ENCODE data around the gene SLC37A3.

SLC37A3 gene

GRCh38 chr7:140308060-140308459 lies 90.3 kb downstream of the SLC37A3 start:
- no peak overlapping the region for H3K4me3 ChIP-seq (ENCODE audit: control insufficient read depth, low read depth, low read length)
- no peak for TF ChIP-seq CTCF (IDR thresholded peaks at IDR 0.05; ENCODE audit: control insufficient read depth, insufficient read depth, low read depth, low read length, missing control alignments)
- no peak for DNase-seq (ENCODE audit: low read depth)

DNA sequence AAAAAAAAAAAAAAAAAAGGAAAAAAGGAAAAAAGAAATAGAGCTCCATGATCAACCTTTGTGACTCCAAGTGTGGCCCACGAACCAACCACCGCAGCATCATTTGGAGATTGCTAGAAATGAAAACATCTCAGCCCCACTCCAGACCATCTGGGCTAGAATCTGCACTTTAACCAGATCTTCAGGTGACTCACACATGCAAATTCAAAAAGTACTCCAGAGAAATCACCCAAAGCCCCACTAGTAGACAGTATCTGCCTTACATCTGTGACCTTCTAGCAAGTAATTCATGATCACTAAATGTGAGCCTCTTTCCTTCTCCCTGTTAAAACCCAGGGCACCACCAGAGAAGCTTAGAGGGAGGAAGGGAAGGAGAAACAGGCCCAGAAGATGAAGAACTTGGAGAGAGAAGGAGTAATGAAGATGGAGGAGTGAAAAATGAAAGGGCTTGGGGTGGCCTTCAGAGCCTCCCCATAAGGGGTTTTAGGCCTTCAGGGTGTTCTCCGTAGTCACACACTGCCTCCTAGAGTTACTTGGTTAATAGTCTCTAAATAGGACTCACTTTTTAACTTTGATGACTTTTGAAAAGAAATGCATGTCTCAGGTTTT lies 94.0 kb downstream of the SLC37A3 start:
- no peak overlapping the region for H3K4me3 ChIP-seq (ENCODE audit: control insufficient read depth, low read depth, low read length)
- peak; percentile 34 for TF ChIP-seq CTCF (IDR thresholded peaks at IDR 0.05; ENCODE audit: control insufficient read depth, insufficient read depth, low read depth, low read length, missing control alignments)
- DNase-seq (ENCODE audit: low read depth): no peak

DNA sequence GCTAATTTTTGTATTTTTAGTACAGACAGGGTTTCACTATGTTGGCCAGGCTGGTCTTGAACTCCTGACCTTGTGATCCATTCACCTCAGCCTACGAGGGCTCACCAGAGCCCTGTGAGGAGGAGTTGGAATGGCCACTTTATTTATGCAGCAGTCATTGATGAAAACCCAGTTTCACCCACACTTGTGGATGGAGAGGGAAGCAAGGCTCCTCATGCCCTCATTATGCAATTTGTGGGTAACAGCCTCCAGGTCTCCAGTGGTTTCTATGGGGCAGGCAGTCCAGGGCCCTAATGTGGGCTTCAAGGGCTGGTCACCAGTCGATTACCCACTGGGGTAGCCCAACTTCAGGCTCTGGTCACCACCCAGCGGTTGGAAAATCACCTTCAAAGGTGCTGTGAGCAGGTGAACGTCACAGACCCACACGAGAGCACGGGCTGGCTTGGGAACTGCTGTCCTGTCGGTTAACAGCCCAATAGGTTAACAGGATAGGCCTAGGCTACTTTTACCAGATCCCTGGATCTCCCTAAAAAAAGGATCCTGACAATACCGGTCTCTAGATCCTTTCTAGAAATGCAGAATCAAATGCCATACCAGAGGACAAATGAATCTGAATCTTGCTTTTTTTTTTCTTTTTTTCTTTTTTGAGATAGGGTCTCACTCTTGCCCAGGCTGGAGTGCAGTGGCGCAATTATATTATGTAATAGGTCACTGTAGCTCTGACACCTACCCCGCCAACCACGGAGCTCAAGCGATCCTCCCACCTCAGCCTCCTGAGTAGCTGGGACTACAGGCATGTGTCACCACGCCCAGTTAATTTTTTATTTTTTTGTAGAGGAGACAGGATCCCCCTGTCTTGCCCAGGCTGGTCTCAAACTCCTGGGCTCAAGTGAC lies 97.8 kb downstream of the SLC37A3 start:
- no peak for DNase-seq (ENCODE audit: low read depth)
- no peak overlapping the region for H3K4me3 ChIP-seq (ENCODE audit: control insufficient read depth, low read depth, low read length)
- no peak for TF ChIP-seq CTCF (IDR thresholded peaks at IDR 0.05; ENCODE audit: control insufficient read depth, insufficient read depth, low read depth, low read length, missing control alignments)

DNA sequence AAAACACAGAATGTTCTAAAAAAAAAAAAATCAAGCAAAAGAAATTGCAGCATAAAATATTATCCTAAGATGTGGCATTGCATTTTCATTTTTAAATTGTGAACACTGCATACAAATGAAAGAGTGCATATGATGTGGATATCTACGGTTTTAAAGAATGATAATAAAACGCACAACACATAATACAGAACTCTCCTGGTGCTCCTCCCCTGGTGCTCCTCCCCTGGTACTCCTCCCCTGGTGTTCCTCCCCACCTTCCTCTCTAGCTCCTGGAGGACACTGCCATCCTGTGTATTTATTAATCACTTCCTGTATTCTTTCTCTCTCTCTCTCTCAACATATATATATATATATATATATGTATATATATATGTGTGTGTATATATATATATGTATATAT lies 100.1 kb downstream of the SLC37A3 start:
- no peak for TF ChIP-seq CTCF (IDR thresholded peaks at IDR 0.05; ENCODE audit: control insufficient read depth, insufficient read depth, low read depth, low read length, missing control alignments)
- DNase-seq (ENCODE audit: low read depth): no peak
- no peak overlapping the region for H3K4me3 ChIP-seq (ENCODE audit: control insufficient read depth, low read depth, low read length)

- no peak overlapping the region for H3K4me3 ChIP-seq (ENCODE audit: control insufficient read depth, low read depth, low read length)
- no peak for DNase-seq (ENCODE audit: low read depth)
- no peak for TF ChIP-seq CTCF (IDR thresholded peaks at IDR 0.05; ENCODE audit: control insufficient read depth, insufficient read depth, low read depth, low read length, missing control alignments)
Measured at GRCh38 chr7:140297192-140297591, 101.1 kb downstream of the SLC37A3 start.

DNA sequence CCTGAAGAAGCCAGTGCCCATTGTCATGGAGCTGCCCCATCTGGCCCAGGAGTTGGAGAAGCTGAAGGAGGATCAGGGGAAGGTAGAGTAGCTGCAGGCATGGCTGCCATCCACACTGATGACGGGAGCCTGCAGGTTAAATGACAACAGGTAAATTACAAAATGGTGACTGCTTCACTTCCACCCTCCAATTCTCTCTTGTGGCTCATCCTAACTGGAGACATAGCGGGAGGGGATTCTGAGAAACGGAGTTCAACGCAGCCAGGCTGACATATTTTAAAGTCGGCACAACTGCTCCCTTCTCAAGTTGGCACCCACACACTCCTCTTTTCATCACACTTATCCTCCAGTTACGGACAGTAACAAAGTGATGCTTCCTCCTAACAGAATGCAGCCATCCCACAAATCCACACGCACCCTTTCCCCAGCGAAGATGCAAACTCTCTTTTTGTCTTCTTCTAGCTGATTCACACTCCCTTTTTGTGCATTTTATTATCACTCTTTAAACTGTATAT lies 103.0 kb downstream of the SLC37A3 start:
- no peak overlapping the region for H3K4me3 ChIP-seq (ENCODE audit: control insufficient read depth, low read depth, low read length)
- DNase-seq (ENCODE audit: low read depth): no peak
- no peak for TF ChIP-seq CTCF (IDR thresholded peaks at IDR 0.05; ENCODE audit: control insufficient read depth, insufficient read depth, low read depth, low read length, missing control alignments)
